HEK293 (cell line): ENCODE data around the gene NDST1.

Source experiments
- CTCF ChIA-PET: fragments of 350-600 bp; formaldehyde crosslinking; extraction: SDS; loops from one replicate; lab custom pipeline; 2021; ENCODE audit warnings: antibody characterized with exemption; lab: Yijun Ruan, JAX
- POLR2A ChIA-PET: fragments of 300-600 bp; formaldehyde crosslinking; extraction: SDS; loops from one replicate; lab custom pipeline; 2020; ENCODE audit warnings: antibody characterized with exemption, inconsistent platforms; lab: Yijun Ruan, JAX
- H3K27ac ChIP-seq: fragments of 200-500 bp; sonication (Bioruptor generic); 2 replicates; pipeline ENCODE4 v1.5.1; 2014; ENCODE audit warnings: low read depth, low read length, control low read depth, inconsistent platforms; ENCODE audit errors: extremely low read depth
- H3K36me3 ChIP-seq, 2 experiments: fragments of 200-500 bp in 1 of 2; sonication (Bioruptor generic) in 1 of 2; 1 replicate in 1 of 2; 2 replicates in 1 of 2; pipeline ENCODE4 v1.5.1; 2014 to 2017; ENCODE audit warnings: inconsistent platforms in 2 of 2, low read length in 2 of 2; ENCODE audit not compliant: control insufficient read depth in 2 of 2, insufficient read depth in 1 of 2
- H3K4me1 ChIP-seq: fragments of 200-500 bp; sonication (Bioruptor generic); 2 replicates; pipeline ENCODE4 v1.5.1; 2014; ENCODE audit warnings: mild to moderate bottlenecking, low read length, inconsistent platforms; ENCODE audit not compliant: control insufficient read depth, insufficient read depth
- H3K4me3 ChIP-seq: 2 replicates; pipeline ENCODE4 v1.5.1; 2011; ENCODE audit warnings: low read depth, mild to moderate bottlenecking, control low read depth, low read length, moderate library complexity
- H3K9me3 ChIP-seq: fragments of 200-500 bp; sonication (Bioruptor generic); 2 replicates; pipeline ENCODE4 v1.5.1; 2014; ENCODE audit warnings: low read depth, low read length, inconsistent platforms; ENCODE audit not compliant: control insufficient read depth, insufficient read depth
- BCL11B ChIP-seq: fragments of 450-650 bp; formaldehyde crosslinking; IDR thresholded peaks from 2 replicates; pipeline ENCODE4 v1.5.1; 2016; ENCODE audit warnings: low read depth, missing biosample characterization, missing genetic modification characterization
- MZF1 ChIP-seq: fragments of 450-650 bp; formaldehyde crosslinking; IDR thresholded peaks from 2 replicates; pipeline ENCODE4 v1.5.1; 2017; ENCODE audit warnings: missing biosample characterization, missing genetic modification characterization, borderline replicate concordance
- TRIM28 ChIP-seq: IDR thresholded peaks from 2 replicates; pipeline ENCODE4 v1.6.1; 2011; ENCODE audit warnings: low read length, control low read depth, borderline replicate concordance
- ZFP37 ChIP-seq: fragments of 450-650 bp; formaldehyde crosslinking; IDR thresholded peaks from 2 replicates; pipeline ENCODE4 v1.5.1; 2016; ENCODE audit warnings: missing biosample characterization, missing genetic modification characterization
- ZFP41 ChIP-seq: fragments of 450-650 bp; formaldehyde crosslinking; IDR thresholded peaks from 2 replicates; pipeline ENCODE4 v1.5.1; 2016; ENCODE audit warnings: missing biosample characterization, missing genetic modification characterization, borderline replicate concordance
- ZNF280D ChIP-seq: fragments of 450-650 bp; formaldehyde crosslinking; IDR thresholded peaks from 2 replicates; pipeline ENCODE4 v1.5.1; 2016; ENCODE audit warnings: missing biosample characterization, missing genetic modification characterization
- ZNF341 ChIP-seq: fragments of 450-650 bp; formaldehyde crosslinking; IDR thresholded peaks from 2 replicates; pipeline ENCODE4; 2016; ENCODE audit warnings: low read depth, missing biosample characterization, missing genetic modification characterization
- ZNF362 ChIP-seq: fragments of 450-650 bp; formaldehyde crosslinking; IDR thresholded peaks from 2 replicates; pipeline ENCODE4 v1.5.1; 2016; ENCODE audit warnings: missing biosample characterization, missing genetic modification characterization
- ZNF404 ChIP-seq: fragments of 450-650 bp; formaldehyde crosslinking; IDR thresholded peaks from 2 replicates; pipeline ENCODE4 v1.5.1; 2017; ENCODE audit warnings: missing biosample characterization, missing genetic modification characterization
- ZNF600 ChIP-seq: fragments of 450-650 bp; formaldehyde crosslinking; IDR thresholded peaks from 2 replicates; pipeline ENCODE4 v1.5.1; 2016; ENCODE audit warnings: missing biosample characterization, missing genetic modification characterization
- ZNF639 ChIP-seq: fragments of 450-650 bp; formaldehyde crosslinking; IDR thresholded peaks from 2 replicates; pipeline ENCODE4 v1.5.1; 2016; ENCODE audit warnings: missing biosample characterization, missing genetic modification characterization
- ZNF645 ChIP-seq: fragments of 450-650 bp; formaldehyde crosslinking; IDR thresholded peaks from 2 replicates; pipeline ENCODE4; 2016; ENCODE audit warnings: missing biosample characterization, missing genetic modification characterization
- ZNF704 ChIP-seq: fragments of 450-650 bp; formaldehyde crosslinking; IDR thresholded peaks from 2 replicates; pipeline ENCODE4 v1.5.1; 2016; ENCODE audit warnings: missing biosample characterization, missing genetic modification characterization
- ZNF768 ChIP-seq: fragments of 450-650 bp; formaldehyde crosslinking; IDR thresholded peaks from 2 replicates; pipeline ENCODE4 v1.5.1; 2018; ENCODE audit warnings: missing biosample characterization, mild to moderate bottlenecking, missing genetic modification characterization
- ZNF837 ChIP-seq: fragments of 450-650 bp; formaldehyde crosslinking; IDR thresholded peaks from 2 replicates; pipeline ENCODE4 v1.5.1; 2016; ENCODE audit warnings: missing biosample characterization, missing genetic modification characterization

Gene NDST1

GRCh38 chr5:150574818-150575547 is 67.1 kb downstream of the NDST1 start (continued):
- no peak for TF ChIP-seq ZNF645 (tag by site-specific recombination)
- no peak for TF ChIP-seq ZNF404 (tag by site-specific recombination)
- TF ChIP-seq ZNF341 (tag by site-specific recombination), result no peak
- TF ChIP-seq ZNF837, result no peak
- no peak for TF ChIP-seq TRIM28
- TF ChIP-seq BCL11B (tag by site-specific recombination), result no peak
- no peak for TF ChIP-seq ZNF639

GRCh38 chr5:150575745-150576448 is 68.0 kb downstream of the NDST1 start:
- no peaks in the 10 kb centered on the region for H3K4me1 ChIP-seq
- no peaks in the 10 kb centered on the region for H3K36me3 ChIP-seq
- no peaks in the 10 kb centered on the region for H3K9me3 ChIP-seq
- H3K27ac ChIP-seq, result no peak overlapping the region
- 0 out of 2 replicates have a peak, but pooled peaks have one; percentile 22 for TF ChIP-seq ZNF768 (tag by site-specific recombination)
- no peak for TF ChIP-seq ZNF704 (tag by site-specific recombination)
- no peak for TF ChIP-seq MZF1 (tag by site-specific recombination)
- no peak for TF ChIP-seq ZNF600 (tag by site-specific recombination)
- CTCF ChIA-PET, result interaction anchor here (2.1 kb wide), 1 partner anchor 78 kb away, joined by 5 read pairs; no protein-coding TSS in a partner anchor
- no peak overlapping the region for H3K4me3 ChIP-seq
- POLR2A ChIA-PET, result interaction anchor here (0.5 to 0.6 kb wide), 2 partner anchors 43 to 67 kb away, joined by 4 read pairs; no protein-coding TSS in a partner anchor

GRCh38 chr5:150576449-150576949 is 68.6 kb downstream of the NDST1 start:
- no peaks in the 10 kb centered on the region for H3K36me3 ChIP-seq
- no peaks in the 10 kb centered on the region for H3K4me1 ChIP-seq
- POLR2A ChIA-PET, result interaction anchor here (0.5 kb wide), 1 partner anchor 66 kb away, joined by 4 read pairs; no protein-coding TSS in a partner anchor
- TF ChIP-seq ZFP41 (no peak), ZNF362 (tag by site-specific recombination) (no peak), ZNF280D (no peak), ZFP37 (tag by site-specific recombination) (no peak), ZNF341 (tag by site-specific recombination) (peak; percentile 22; the same call in 1 of the 2 replicates)
- TF ChIP-seq, all 188 proteins: peak for 1
- H3K9me3 ChIP-seq, result no peaks in the 10 kb centered on the region
- no peak overlapping the region for H3K4me3 ChIP-seq
- CTCF ChIA-PET, result interaction anchor here (0.7 to 0.8 kb wide), 2 partner anchors 13 to 225 kb away, joined by 3 to 5 read pairs; no protein-coding TSS in a partner anchor
- H3K27ac ChIP-seq, result no peak overlapping the region
